HG02852 (cell line): Measurements from ENCODE around the gene TFDP1.
A peak's percentile ranks its signal among the peaks of the same experiment; 100 is the strongest.
"Not testable (repeated sequence)": the region's sequence is repeated elsewhere in the genome, so short reads cannot be mapped to it uniquely, and the experiment has no call there.

ENCODE experiments used
- ATAC-seq: cut with Tn5 transposase; IDR thresholded peaks from one replicate; pipeline ENCODE4 v1.9.1; 2021; ENCODE audit warnings: mild to moderate bottlenecking, moderate library complexity; ENCODE audit not compliant: unreplicated experiment

Gene TFDP1

DNA sequence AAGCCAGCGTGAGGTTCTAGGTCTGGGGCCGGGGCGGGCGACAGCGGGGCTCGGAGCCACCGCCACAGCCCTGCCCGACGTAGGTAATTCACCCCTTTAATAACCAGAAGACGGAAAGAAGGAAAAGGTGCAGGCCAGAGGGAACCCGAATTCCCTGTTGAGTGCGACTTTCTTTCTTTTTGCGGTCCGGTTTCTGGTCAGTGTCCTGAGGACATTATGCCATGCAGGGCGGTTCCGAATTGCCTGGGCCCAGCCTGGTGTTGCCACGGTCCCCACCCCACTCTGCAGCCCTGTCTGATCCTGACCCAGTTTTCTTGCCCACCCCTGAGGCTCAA, 18.4 kb upstream of the TFDP1 start:
- no peak for ATAC-seq

DNA sequence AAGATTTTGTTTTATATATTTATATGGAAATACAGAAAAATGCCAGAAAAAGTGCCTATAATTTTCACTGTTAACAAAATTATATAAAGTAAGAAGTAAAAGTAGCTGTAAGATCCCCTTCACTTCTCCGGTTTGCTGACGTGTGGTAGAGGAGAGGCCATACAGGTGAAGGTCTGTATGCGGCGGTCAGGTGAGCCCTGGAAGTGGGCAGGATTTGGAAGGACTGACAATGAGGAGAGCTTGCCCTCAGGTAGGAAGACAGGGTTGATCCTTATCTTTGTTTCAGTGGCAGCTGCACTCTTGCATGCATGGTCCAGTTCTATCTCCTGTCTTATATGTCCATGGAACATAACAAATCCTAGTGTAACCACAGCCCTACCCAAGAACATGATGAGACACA, 16.9 kb upstream of the TFDP1 start:
- no peak for ATAC-seq

DNA sequence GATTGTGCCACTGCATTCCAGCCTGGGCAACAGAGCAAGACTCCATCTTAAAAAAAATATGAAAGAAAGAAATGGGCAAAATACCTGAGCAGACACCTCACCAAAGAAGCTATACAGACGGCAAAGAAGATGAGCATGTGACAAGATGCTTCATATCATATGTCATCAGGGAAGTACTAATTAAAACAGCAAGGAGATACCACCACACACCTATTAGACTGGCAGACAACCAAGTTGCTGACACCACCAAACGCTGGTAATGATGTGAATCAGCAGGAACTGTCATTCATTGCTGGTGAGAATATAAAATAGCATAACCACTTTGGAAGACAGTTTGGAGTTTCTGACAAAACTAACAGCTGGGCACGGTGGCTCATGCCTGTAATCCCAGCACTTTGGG, 11.5 kb upstream of the TFDP1 start:
- no peak for ATAC-seq

DNA sequence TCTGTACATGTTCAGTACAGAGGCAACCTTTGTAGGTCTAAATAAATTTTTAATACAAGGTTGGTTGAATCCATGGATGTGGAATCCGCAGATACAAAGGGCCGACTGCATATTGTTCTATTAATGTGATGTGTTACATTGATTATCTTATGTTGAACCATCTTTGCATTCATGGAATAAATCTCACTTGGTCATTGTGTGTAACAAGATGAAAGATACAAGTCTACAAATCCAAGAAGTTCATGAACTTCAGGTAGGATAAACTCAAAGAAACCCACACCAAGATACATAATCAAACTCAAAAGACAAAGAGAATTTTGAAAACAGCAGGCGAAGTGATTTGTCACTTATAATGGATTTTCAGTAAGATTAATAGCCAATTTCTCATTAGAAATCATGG, 8.0 kb upstream of the TFDP1 start:
- no peak for ATAC-seq

DNA sequence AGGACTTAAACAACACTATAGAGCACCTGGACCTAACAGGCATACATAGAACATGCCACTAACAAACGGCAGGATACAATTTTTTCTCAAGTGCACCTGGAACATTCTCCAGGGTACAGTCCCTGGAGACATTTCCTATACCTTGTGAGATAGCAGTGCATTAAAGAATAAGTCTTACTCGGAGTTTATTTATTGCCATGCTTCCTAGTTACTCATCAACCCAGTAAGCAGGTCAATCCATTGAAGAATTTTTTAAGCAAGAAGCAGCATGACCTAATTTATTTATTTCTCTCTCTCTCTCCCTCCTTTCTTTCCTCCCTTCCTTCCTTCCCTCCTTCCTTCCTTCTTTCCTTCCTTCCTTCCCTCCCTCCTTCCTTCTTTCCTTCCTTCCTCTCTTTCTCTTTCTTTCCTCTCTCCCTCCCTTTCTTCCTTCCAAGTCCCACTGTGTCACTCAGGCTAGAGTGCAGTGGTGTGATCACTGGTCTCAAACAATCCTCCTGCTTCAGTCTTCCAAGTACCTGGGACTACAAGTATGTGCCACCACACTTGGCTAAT, 6.6 kb upstream of the TFDP1 start:
- no peak for ATAC-seq

DNA sequence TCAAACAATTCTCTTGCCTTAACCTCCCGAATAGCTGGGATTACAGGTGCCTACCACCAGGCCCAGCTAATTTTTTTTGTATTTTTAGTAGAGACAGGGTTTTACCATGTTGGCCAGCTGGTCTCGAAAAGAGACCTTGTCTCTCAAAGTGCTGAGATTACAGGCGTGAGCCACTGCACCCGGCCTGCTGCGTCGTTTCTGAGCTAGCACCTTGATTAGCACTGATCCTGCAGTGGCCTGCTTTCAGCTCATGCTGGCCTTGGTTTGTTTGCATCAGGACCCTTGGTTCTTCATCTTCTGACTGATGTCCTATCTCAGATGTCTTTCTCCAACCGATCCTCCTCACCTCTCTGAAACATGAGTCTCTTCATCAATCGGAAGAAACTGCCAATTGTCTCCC, 4.9 kb upstream of the TFDP1 start:
- ATAC-seq: no peak

DNA sequence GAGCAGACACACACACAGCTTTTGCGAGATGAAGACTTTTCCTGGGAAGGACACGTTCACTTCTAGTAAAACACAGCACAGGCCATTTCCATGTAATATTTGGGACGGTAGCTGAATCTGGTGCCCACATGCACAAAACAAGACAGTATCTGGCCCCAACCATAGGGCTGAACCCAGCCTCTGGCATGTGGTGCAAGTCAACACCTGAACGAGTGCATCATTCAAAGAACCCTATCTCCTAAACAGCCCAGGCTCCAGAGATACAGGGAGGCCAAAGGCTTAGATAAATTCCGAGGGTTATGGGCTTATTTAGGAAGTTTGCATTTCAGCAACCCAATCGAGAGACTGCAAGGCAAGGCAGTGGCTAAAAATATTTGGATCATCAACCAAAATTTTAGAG, 2.7 kb upstream of the TFDP1 start:
- no peak for ATAC-seq

DNA sequence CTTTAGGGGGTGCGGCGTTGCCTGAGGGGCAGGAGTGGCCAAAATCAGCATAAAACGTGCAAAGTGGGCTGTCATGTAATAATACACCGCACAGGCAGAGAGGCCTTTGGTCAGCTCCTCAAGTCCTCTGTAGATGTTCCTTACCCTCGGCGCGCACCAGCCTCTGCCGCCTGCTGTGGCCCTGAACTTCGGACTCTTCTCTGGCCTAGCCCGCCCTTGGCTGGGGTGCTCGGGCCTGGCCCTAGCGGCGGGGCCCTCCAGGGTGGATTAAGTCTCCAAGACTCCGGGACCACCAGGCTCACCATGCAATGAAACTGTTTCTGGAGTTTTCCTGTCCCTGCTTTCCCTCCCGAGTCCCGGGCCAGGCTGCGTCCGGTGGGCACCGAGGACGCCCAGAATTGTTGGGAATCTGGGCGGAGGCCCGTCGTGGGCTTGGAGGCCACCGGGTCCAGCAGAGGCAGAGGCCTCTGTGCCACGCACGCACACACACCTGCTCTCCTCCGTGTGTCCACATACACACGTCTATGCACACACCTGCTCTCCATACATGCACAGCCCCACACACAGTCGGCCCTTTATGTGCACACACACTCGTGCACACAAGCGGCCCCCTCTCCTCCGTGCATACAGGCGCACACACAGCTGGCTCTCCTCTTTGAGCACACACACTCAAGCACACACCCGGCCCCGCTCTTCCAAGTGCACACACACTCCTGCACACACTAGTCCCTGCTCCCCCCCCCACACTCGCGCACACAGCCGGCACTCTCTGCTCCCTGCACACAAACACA, 1.5 kb upstream of the TFDP1 start:
- no peak for ATAC-seq

DNA sequence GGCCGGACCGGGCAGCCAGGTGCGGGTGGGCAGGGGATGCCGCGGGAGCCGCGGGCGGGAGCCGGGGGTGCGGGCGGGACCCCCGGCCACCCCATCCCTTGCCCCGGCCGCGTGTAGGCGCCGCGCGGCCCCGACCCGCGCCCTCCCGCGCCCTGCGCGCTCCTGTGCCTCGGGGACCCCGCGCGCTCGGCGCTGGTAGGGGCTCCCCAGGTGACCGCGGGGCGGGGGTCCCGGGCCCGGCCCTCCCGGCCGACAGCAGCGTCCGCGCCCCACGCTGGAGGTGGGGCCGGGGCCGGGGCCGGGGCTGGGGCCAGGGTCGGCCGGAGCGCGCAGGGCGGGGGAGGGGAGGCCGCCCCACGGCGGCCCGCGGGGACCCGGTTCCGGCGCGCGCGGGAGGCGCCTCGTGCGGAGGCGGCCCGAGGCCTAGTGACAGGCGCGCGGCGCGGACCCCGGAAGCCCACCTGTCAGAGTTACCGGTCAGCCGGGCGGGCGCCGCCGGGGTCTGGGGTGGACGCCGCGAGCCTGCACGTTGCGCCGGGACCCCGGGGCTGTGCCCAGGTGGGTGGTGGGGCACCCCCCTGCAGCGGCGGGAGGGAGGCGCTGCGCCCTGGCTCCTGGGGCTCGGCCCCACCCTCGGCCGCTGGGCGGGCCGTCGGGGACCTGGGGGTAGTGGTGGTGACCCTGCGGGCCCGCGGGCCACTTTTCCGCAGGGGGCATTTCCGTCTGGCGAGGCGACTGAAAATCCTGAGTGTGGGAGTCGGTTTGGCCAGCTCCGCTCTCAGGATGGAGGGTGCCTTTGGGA, 518 bp downstream of the TFDP1 start:
- ATAC-seq: peak; percentile 43

DNA sequence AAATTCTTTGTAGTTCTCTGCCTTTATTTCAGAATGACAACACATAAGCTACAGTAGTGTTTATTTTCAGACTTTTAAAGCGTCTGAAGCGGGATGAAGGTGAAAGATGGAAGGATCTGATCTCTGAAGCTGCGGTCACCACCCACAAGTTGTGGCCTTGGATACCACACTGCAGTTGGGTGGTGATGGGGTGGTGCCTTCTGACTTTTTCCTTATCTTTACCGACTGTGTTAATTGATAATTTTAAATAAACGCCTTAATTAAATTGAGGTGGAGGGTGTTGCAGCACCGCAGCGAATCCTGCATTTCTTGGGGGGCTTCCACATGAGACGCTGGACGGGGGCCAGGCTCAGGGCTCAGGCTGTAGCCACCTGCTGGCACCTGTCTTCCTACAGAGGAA, 1.3 kb downstream of the TFDP1 start:
- no peak for ATAC-seq

DNA sequence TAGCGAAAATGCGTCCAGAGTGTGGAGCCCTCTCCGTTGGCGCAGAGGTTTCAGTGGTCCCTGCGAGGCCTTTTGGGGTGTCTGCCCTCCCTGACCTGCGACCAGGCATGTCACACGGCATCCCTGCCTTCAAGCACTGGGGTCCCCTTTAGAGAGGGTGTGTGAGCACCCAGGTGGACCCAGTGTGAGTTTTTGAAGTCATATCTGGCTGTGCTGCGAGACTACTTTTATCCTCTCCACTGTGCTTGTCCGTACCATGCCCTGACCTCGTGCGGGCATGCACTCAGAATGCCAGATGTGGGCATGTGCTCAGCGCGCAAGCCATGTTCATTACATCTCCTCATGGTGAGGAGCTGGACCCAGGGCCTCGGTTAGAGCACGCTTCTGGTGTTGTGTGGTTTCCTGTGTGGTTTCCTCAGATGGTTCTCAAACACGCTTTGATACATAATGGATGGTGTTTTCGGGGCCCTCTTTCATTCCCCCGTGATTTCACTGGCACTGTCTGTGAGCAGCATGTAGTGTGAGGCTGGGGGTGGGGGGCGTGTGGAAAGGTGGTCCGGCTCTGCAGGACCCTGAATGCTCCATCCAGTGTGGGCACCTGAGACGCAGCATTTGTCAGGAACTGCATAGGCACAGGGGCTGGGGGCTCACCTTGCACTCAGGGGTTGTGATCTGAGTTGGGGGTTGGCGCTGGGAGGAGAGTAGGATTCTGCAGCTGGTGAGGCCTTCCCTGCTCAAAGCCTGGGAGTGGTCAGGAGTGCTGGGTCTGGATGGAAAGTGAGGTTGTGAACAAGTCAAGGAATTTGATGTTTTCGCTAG, 2.3 kb downstream of the TFDP1 start:
- no peak for ATAC-seq

DNA sequence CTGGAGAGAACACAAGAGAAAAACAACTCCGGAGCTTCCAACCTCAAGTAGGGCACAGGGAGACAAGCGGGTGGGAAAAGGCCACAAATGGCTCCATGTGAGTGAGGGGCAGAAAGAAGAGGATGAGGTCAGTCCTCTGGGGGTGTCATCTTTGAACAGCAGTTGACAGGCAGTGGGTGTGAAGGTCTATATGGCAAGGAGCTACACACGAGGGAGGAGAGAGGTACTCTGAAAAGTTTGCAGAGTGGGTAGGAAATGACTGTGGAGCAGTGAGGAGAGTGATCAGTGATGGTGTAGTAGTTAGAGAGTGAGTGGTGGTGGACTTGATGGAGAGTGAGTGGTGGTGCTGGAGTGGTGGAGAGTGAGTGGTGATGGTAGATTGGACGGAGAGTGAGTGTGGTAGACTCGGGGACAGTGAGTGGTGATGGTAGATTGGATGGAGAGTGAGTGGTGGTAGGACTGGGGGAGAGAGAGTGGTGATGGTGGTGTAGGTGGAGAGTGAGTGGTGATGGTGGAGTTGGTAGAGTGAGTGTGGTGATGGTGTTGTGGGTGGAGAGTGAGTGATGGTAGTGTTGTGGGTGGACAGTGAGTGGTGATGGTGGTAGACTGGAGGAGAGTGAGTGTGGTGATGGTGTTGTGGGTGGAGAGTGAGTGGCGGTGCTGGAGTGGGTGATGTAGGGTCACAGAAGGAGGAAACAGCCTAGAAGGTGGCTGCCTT, 4.0 kb downstream of the TFDP1 start:
- no peak for ATAC-seq

DNA sequence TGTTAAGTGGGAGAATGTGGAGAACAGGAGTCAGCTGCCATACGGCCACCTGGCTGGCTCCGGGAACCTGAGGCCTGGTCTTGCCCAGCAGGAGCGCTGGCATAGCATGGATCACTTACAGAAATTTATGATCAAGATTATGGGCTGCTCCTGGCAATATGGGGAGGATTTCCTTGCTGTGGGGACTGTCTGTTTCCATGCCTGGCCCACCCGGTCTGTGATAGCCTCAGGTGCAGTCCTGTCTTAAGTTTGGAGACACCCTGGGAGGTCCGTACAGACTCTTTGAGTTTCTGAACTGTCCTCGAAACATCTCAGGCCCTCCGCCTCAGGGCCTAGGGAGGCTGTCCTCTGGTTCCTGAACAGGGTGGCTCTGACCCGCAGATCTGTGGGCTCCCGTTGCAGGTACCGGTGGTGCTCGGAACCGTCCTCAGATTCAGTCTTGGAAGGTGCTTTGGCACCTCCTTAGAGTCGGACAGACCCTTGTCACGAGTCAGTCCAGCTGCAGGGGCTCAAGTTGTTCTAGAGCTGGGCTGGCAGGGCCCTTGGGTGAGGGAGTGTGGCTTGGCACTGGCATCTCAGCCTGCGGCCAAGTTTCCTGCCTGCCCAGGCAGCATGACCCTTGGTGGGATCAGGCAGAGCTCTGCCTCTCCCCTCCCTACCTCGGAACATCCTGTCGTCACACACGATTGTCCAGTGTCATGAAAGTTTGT, 4.9 kb downstream of the TFDP1 start:
- no peak for ATAC-seq

DNA sequence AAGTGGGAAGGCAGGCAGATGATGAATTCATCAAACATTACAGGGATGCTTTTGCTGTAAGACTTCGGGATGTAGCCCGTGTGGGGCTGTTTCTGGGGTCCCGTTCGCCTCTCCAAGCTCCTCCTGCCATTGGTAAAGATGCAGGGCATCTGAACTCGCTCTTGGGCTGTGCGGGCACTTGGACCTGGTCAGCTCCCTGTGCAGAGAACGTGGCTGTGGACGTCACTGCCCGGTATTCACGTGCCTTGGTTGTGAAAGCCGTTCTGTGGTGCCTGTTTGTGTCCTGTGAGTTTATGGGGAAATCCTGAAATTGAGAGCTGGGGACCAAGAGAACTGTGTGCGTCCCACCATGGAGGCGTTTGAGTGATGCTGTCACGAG, 5.4 kb downstream of the TFDP1 start:
- no peak for ATAC-seq

DNA sequence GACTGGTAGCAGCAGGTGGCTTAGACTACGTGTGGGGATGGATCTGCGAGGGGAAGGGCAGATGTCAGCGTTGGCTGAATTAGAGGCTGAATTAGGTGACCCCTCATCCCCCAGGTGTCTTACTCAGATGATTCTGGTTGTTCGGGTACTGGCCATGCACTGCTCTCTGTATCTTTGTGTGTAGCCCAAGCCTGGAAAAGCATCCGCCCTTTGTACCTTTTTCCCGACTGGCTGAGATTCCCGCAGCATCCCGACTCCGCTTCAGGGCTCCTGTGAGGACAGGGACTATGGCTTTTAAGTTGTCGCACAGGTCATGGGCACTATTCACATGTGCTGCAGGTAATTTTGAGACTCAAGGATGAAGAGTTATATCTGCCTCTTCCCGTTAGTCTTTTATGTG, 7.2 kb downstream of the TFDP1 start:
- ATAC-seq: no peak

DNA sequence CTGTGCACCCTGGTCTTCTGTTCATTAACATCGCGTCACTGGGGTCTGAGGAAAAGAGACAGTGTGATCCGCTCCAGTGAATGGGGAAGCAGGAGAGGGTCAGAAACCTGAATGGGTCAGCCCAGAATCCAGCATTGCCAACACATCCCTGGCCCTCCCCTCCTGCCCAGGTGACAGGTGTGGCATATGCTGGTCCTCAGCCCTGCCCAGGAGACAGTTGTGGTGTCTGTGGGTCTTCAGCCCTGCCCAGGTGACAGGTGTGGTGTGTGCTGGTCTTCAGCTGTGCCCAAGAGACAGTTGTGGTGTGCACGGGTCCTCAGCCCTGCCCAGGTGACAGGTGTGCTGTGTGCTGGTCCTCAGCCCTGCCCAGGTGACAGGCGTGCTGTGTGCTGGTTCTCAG, 8.0 kb downstream of the TFDP1 start:
- no peak for ATAC-seq

DNA sequence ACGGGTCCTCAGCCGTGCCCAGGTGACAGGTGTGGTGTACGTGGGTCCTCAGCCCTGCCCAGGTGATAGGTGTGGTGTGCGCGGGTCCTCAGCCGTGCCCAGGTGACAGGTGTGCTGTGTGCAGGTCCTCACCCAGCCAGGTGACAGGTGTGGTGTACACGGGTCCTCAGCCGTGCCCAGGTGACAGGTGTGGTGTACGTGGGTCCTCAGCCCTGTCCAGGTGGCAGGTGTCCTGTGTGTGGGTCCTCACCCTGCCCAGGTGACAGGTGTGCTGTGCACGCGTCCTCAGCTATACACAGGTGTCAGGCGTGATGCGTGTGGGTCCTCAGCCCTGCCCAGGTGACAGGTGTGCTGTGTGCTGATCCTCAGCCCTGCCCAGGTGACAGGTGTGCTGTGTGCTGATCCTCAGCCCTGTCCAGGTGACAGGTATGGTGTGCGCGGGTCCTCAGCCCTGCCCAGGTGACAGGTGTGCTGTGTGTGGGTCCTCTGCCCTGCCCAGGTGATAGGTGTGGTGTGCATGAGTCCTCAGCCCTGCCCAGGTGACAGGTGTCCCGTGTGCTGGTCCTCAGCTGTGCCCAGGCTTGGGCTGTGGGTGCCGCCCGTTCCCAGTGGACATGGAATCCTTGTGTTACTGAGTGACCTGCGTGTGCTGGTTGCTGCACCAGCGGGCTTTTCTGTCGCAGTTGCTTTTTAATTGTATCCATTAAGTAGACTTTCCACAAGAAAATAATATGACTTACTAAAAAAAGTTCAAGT, 9.7 kb downstream of the TFDP1 start:
- not testable (repeated sequence) for ATAC-seq

DNA sequence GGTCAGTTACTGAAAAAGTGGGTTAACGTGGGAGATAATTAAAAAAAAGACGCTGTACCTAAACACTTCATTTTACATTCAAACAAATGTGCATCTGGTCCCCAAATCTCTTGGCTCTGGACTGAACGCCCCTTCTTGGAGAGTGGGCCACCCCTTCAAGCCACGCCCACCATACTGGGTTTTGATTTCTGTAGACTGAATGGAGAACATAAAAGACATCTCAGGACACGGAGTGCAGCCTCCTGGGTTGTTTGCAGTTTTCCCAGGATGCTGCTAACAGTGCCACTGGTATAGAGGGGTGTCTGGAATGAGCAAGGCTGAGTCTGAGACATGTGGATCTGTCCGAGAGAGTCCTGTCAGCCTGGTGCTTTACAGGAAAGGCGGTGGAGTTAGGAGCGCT, 10.6 kb downstream of the TFDP1 start:
- no peak for ATAC-seq
